HEK293 (cell line): ENCODE data around the gene SAMD8.

Experiments used
- CTCF ChIP-seq: fragments of 450-650 bp; formaldehyde crosslinking; IDR thresholded peaks from 2 replicates; pipeline ENCODE4 v1.5.1; 2016; ENCODE audit warnings: missing biosample characterization, missing genetic modification characterization
- HOXC10 ChIP-seq: sonication (generic); formaldehyde crosslinking; IDR thresholded peaks from 2 replicates; pipeline ENCODE4 v1.8.1; 2023; ENCODE audit warnings: mild to moderate bottlenecking, missing genetic modification reagents
- SP7 ChIP-seq: fragments of 450-650 bp; formaldehyde crosslinking; IDR thresholded peaks from 2 replicates; pipeline ENCODE4 v1.5.1; 2016; ENCODE audit warnings: missing biosample characterization, missing genetic modification characterization
- ZBTB10 ChIP-seq: fragments of 450-650 bp; formaldehyde crosslinking; IDR thresholded peaks from 2 replicates; pipeline ENCODE4 v1.5.1; 2016; ENCODE audit warnings: missing biosample characterization, missing genetic modification characterization
- ZBTB7A ChIP-seq: fragments of 450-650 bp; formaldehyde crosslinking; IDR thresholded peaks from 2 replicates; pipeline ENCODE4 v1.5.1; 2016; ENCODE audit warnings: low read depth, missing biosample characterization, missing genetic modification characterization
- ZNF121 ChIP-seq: fragments of 450-650 bp; formaldehyde crosslinking; IDR thresholded peaks from 2 replicates; pipeline ENCODE4 v1.5.1; 2016; ENCODE audit warnings: missing biosample characterization, missing genetic modification characterization
- ZNF140 ChIP-seq: fragments of 450-650 bp; formaldehyde crosslinking; IDR thresholded peaks from 2 replicates; pipeline ENCODE4 v1.5.1; 2016; ENCODE audit warnings: missing biosample characterization, missing genetic modification characterization
- ZNF221 ChIP-seq: fragments of 450-650 bp; formaldehyde crosslinking; IDR thresholded peaks from 2 replicates; pipeline ENCODE4 v1.5.1; 2017; ENCODE audit warnings: missing biosample characterization, missing genetic modification characterization, borderline replicate concordance
- ZNF24 ChIP-seq: fragments of 450-650 bp; formaldehyde crosslinking; IDR thresholded peaks from 2 replicates; pipeline ENCODE4 v1.5.1; 2016; ENCODE audit warnings: missing biosample characterization, missing genetic modification characterization
- ZNF274 ChIP-seq, 2 experiments: fragments of 200-500 bp in 1 of 2; fragments of 450-650 bp in 1 of 2; sonication (Bioruptor generic) in 1 of 2; formaldehyde crosslinking in 1 of 2; IDR thresholded peaks; 2 replicates each; pipeline versions ENCODE4 v1.5.1 to v1.6.1; 2014 to 2016; ENCODE audit warnings: borderline replicate concordance in 1 of 2, inconsistent platforms in 1 of 2, low read length in 1 of 2, missing biosample characterization in 1 of 2, missing genetic modification characterization in 1 of 2
- ZNF398 ChIP-seq: fragments of 450-650 bp; formaldehyde crosslinking; IDR thresholded peaks from 2 replicates; pipeline ENCODE4 v1.5.1; 2017; ENCODE audit warnings: missing biosample characterization, missing genetic modification characterization
- ZSCAN18 ChIP-seq: fragments of 450-650 bp; formaldehyde crosslinking; IDR thresholded peaks from 2 replicates; pipeline ENCODE4 v1.5.1; 2016; ENCODE audit warnings: missing biosample characterization, missing genetic modification characterization
- ZSCAN23 ChIP-seq: fragments of 450-650 bp; formaldehyde crosslinking; IDR thresholded peaks from 2 replicates; pipeline ENCODE4 v1.5.1; 2016; ENCODE audit warnings: missing biosample characterization, missing genetic modification characterization

- no peak for TF ChIP-seq ZSCAN18 (tag by site-specific recombination)
- no peak for TF ChIP-seq ZNF398 (tag by site-specific recombination)
- no peak for TF ChIP-seq CTCF (tag by site-specific recombination)
- TF ChIP-seq SP7, result no peak
- TF ChIP-seq ZNF121 (tag by site-specific recombination), result no peak
- no peak for TF ChIP-seq ZNF221
- TF ChIP-seq ZNF140 (tag by site-specific recombination), result no peak
- no peak for TF ChIP-seq ZSCAN23 (tag by site-specific recombination)
- no peak for TF ChIP-seq ZNF274 (IDR thresholded peaks at IDR 0.05; ENCODE audit: low read length)
- no peak for TF ChIP-seq ZNF274 (tag by site-specific recombination; IDR thresholded peaks at IDR 0.05; ENCODE audit: borderline replicate concordance)
- TF ChIP-seq ZNF24 (tag by site-specific recombination), result no peak
- no peak for TF ChIP-seq HOXC10 (CRISPR knock-in tag)
- TF ChIP-seq ZBTB10 (tag by site-specific recombination), result no peak
- no peak for TF ChIP-seq ZBTB7A (tag by site-specific recombination)
Observed at GRCh38 chr10:75100764-75101291, 10.6 kb upstream of the SAMD8 start.
